GM18498 (cell line): ENCODE results near the gene EHMT1.
A peak's percentile ranks its signal among the peaks of the same experiment; 100 is the strongest.

ENCODE experiments used
- ATAC-seq: cut with Tn5 transposase; IDR thresholded peaks from one replicate; pipeline ENCODE4 v1.9.1; 2021; ENCODE audit warnings: mild to moderate bottlenecking, moderate library complexity; ENCODE audit not compliant: unreplicated experiment

The EHMT1 gene

GRCh38 chr9:137733429-137733828 lies 114.6 kb downstream of the EHMT1 start:
- no peak for ATAC-seq

GRCh38 chr9:137734181-137734580 lies 115.4 kb downstream of the EHMT1 start:
- no peak for ATAC-seq

GRCh38 chr9:137738182-137738696 lies 119.4 kb downstream of the EHMT1 start:
- peak; percentile 81 for ATAC-seq

DNA sequence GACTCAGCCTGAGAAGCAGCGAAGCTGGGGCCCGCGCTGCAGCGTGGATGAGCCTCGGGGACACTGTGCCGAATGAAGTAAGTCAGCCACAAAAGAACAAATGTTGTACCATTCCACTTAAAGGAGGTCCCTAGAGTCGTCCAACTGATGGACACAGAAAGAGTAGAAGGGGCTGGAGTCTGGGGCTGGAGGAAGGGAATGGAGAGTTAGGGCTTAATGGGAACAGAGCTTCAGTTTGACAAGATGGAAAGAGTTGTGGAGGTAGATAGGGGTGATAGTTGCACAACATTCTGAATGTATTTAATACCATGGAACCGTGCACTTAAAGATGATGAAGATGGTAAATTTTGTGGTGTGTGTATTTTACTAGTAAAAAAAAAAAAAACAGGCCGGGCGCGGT lies 119.9 kb downstream of the EHMT1 start:
- ATAC-seq: no peak

DNA sequence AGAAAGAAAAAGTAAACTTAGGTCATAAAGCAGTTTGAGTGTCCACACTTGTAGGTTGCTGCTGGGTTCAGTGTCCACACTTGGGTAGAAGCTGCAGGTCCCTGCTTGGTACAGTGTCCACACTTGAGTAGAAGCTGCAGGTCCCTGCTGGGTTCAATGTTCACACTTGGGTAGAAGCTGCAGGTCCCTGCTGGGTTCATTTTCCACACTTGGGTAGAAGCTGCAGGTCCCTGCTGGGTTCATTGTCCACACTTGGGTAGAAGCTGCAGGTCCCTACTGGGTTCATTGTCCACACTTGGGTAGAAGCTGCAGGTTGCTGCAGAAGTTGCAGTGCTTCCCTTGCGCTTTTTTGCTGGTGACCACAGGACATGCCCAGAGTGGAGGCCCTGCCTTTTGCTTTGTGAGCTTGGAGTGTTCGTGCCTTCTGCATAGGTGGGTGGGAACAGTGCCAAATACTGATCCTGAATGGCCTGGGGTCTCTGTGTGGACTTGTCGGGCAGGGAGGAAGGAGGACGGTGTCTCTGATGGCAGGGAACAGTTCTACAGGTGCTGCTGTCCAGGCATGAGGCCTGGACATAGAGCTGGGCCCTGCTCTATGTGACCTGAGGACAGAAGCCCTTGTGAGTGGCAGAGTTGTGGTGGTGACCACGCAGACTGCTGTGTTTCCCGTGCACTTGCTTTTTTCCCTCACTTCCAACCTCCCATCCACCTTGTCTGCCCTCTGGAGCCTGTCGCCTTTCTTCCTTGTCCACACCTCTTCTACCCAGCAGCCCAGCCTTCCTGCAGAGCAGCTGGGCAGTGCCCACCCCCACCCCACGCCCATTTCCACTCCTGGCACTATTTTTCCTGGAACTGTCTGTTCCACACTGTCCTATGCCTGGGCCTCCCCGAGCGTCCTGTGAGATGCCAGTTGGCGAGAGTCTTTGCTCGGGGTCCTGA lies 120.8 kb downstream of the EHMT1 start:
- no peak for ATAC-seq

GRCh38 chr9:137740312-137740711 lies 121.5 kb downstream of the EHMT1 start:
- ATAC-seq: no peak

- ATAC-seq: no peak
Observed at GRCh38 chr9:137741330-137741729, 122.5 kb downstream of the EHMT1 start.

DNA sequence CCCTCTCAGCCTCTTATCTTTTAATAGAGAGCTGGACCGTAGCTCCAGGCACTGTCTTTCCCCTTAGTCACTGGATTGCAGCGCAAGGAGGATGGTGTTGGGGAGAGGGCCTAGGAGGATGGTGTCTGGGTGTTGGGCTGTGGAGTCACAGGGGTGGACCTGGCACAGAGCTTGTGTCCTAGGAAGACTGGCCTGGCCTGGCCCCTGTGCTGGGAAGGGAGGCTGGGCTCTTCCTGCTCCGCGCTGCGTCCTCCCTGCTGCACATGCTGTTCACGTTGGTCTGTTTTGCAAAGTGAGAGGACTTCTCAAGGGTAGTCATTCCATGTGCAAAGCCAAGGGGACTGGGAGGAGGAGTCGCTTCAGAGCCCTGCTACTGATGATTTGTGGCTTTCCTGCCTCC lies 123.9 kb downstream of the EHMT1 start:
- ATAC-seq: no peak

DNA sequence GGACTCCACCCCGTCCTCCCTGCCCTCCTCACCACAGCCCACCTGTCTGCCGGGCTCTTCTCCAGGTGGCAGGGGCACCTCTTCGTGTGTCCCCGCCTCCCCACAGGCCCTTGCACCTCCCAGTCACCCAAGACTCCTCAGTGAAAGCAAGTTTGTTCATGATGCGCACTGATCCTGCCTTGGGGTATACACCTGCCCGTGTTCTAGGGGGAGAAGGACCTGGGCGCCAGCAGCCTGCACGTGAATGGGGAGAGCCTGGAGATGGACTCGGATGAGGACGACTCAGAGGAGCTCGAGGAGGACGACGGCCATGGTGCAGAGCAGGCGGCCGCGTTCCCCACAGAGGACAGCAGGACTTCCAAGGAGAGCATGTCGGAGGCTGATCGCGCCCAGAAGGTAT lies 124.9 kb downstream of the EHMT1 start:
- ATAC-seq: no peak

GRCh38 chr9:137744632-137745183 lies 125.9 kb downstream of the EHMT1 start:
- no peak for ATAC-seq

DNA sequence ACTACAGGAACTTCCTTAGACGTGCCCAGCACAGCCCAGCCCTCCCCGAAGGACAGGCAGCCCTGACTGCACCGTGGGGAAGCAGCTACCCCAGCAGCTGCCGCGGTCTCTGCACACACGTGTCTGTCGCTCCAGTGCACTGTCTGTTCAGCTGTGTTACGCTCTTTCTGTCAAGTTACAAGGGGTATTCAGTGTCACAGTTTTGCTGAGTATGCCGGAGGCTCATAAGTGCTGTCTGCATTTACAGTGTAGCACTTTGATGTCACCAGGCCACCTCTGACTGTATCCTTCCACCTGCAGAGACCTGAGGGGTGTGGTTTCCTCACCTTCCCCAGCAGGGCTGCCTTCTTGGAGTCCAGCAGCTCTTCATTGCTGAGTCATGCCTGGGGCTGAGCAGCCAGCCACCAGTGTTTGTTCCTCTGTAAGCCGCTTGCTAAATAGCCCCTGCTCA lies 126.8 kb downstream of the EHMT1 start:
- peak; percentile 70 for ATAC-seq

- no peak for ATAC-seq
Observed at GRCh38 chr9:137748311-137748710, 129.5 kb downstream of the EHMT1 start.

DNA sequence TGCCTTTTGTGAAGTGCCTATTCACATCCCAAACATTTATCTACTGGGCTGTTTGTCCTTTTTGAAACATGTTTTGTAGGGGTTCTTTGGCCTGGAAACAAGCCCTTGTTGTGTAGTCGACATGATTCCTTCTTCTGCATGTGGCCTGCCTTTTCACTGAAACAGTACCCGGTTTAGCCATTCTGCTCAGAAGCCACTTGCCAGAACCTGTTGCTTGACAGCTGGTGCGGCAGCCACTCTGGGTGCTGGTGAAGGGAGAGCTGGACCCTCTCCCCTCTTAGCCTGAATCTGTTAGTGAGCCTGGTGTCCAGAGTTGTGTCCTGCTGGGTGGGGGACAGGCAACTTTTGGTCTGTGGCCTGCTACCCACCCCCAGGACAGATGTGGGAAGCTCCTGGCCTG lies 129.9 kb downstream of the EHMT1 start:
- ATAC-seq: no peak

DNA sequence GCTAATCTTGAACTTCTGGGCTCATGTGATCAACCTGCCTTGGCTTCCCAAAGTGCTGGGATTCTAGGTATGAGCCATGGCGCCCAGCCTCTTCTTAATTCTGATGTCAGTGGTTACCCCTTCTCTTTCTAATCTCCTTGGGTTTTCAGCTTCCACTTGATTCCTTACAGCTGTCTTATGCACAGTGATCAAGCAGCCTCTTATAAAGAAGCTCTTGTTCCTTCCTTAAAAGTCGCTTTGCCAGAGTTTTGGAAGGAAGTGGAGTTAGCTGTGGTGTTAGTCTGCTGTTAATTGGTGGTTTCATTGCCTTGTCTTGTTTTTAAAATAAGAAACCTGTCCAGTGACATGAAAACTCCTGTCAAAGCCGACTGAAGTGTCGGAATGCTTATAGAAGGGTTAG lies 130.7 kb downstream of the EHMT1 start:
- ATAC-seq: no peak

GRCh38 chr9:137750007-137750406 lies 131.2 kb downstream of the EHMT1 start:
- ATAC-seq: no peak

- no peak for ATAC-seq
Observed at GRCh38 chr9:137750566-137750965, 131.8 kb downstream of the EHMT1 start.

- ATAC-seq: no peak
Observed at GRCh38 chr9:137751616-137752015, 132.8 kb downstream of the EHMT1 start.

DNA sequence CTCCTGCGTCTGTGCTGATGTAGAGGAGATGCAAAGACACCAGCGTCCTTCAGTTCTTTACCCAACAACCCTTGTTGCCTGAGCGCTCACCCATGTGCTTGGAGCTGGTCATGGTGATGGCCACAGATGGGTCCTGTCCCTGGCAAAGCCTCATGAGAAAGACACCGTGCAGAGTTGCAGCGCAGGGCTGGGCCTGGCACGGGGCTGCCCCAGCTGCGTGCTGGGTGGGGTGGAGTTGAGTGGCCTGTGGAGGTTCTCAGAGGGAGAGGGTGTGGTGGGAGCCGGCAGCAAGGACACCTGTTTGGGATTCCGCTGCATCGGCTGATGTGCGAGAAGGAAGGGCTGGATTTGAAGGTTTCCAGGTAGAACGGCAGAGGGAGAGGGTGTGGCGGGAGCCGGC lies 133.6 kb downstream of the EHMT1 start:
- no peak for ATAC-seq

GRCh38 chr9:137753192-137753765 lies 134.5 kb downstream of the EHMT1 start:
- ATAC-seq: no peak

DNA sequence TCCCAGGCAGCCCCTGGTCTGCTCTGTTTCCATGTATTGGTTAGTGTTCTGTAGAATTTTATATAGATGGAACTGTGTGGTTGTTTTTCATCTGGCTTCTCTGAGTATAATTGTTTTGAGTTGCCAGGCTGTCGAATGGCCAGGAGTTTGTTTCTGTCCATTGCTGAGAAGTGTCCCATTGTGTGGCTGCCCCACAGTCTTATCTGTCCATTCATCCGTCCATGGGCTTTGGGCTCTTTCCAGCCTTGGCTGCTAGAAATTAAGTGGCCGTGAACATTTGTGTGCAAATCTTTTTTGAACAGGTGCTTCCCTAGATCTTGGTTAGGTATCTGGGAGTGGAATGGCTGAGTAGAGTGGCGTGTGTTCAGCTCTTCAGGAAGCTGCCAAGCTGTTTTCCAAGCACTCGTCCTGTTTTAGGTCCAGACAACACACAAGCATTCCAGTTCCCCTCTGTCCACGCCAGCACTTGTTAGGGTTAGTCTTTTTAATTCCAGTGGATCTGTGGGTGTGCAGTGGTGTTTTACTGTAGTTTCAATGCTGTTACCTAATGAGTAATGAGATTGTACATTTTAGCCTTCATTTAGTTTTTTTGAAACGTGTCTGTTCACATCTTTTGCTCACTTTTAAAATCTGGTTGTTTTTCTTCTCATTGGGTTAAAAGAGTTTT lies 136.6 kb downstream of the EHMT1 start:
- no peak for ATAC-seq

DNA sequence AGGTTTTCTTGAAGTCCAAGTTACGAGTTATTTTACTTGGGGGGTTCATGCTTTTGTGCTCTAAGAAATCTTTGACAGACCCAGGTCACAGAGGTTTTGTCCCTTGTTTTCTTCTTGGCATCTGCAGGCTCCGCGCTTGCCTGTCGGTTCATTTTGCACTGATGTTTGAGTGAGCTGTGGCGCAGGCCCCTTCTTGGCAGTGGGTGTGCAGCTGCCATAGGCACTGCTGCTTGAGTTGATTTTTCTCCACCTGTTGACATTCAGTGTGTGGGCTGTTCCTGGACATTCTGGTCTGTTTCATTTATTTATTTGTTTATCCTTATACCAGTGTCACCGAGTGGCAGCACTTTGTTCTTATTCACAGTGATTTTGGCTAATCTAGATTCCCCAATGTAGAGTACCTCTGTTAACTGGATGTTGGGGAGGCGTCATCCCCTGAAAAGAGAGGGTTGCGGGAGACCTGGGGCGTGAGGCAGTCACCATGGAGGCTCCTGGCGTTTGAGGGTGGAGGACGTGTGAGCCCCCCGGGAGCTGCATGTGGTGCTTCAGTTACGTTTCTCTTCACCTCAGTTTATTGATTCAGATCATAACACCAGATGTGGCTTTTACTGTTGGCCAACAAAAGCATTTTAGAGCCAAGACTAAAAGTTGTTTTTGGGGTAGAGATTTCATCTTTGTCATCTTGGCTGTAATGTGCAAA lies 137.4 kb downstream of the EHMT1 start:
- ATAC-seq: no peak
